HFF-Myc (cell line): ENCODE measurements around the gene GPR37.

Experiments used
- DNase-seq: peaks from one replicate; pipeline ENCODE4 v3.0.0-alpha.2; 2011; ENCODE audit warnings: low read depth; ENCODE audit errors: extremely low read depth
- H3K4me3 ChIP-seq: replicated peaks from 2 replicates; pipeline ENCODE4 v1.5.1; 2011; ENCODE audit warnings: low read depth, mild to moderate bottlenecking, control low read depth, low read length
- TF ChIP-seq, protein P1 (sequence below): IDR thresholded peaks from 2 replicates; pipeline ENCODE4 v1.5.1; 2012; ENCODE audit warnings: mild to moderate bottlenecking, low read depth, low read length, control low read depth; ENCODE audit errors: missing control alignments

Gene GPR37

DNA sequence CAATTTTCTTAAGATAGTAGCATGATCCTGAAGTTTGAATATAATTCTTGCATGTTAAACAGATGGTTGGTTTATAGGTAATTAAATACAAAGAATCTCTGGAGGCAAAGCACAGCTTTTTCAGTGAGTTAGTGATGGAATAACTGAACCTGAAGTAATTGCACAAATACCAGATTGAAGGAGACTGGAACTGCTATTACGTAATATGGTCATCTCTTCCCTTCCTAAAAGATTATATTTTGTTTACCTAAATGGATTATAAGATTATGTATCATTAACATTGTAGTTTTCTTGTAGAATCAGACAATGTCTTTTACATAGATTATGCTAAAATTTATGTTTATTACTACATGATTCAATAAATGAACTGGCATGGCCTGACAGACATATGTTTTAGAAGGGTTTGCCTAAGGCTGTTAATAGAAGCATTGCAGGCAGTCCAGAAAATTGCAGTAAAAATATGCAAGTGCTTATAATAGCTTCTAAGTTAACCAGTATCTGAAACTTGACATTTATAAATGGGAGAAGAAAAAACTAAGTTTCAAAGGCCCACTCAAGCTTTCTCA is 35.8 kb upstream of the GPR37 start:
- H3K4me3 ChIP-seq: no peak overlapping the region
- TF ChIP-seq, protein P1, sequence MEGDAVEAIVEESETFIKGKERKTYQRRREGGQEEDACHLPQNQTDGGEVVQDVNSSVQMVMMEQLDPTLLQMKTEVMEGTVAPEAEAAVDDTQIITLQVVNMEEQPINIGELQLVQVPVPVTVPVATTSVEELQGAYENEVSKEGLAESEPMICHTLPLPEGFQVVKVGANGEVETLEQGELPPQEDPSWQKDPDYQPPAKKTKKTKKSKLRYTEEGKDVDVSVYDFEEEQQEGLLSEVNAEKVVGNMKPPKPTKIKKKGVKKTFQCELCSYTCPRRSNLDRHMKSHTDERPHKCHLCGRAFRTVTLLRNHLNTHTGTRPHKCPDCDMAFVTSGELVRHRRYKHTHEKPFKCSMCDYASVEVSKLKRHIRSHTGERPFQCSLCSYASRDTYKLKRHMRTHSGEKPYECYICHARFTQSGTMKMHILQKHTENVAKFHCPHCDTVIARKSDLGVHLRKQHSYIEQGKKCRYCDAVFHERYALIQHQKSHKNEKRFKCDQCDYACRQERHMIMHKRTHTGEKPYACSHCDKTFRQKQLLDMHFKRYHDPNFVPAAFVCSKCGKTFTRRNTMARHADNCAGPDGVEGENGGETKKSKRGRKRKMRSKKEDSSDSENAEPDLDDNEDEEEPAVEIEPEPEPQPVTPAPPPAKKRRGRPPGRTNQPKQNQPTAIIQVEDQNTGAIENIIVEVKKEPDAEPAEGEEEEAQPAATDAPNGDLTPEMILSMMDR: no peak
- no peak for DNase-seq

DNA sequence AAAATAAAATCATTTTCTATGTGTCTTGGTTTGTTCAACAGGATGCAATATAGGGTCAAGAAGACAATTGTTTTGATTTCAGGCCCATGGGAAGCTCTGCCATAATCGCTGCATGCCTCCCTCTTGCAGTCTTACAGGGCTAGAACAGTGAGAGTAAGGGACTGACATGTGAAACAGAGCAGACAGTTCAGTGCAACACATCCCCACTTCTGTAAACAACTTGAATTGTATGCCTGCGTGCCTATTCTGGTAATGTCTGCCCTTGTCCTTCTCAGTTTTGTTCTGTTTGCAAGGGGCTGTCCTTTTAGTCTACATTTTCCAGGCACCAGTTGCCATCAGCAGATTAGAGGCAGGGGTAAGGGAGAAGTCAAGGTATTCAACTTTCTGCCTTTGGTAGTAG is 34.8 kb upstream of the GPR37 start:
- no peak for DNase-seq

DNA sequence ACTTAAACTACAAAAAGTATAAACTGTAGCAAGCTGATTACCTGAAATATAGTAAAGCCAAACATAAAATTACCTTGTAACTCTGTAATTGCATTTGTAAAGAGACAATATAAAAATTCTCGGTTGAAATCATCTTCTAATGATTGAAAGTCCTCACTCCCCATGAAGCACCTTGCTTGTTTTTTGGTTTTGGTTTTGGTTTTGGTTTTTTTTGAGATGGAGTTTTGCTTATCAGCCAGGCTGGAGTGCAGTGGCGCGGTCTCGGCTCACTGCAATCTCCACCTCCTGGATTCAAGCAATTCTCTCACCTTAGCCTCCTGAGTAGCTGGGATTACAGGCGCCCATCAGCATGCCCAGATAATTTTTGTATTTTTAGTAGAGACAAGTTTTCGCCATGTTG is 33.9 kb upstream of the GPR37 start:
- H3K4me3 ChIP-seq: no peak overlapping the region
- no peak for DNase-seq
- TF ChIP-seq, protein P1: no peak

More for the DNA sequence above, 34.8 kb upstream of the GPR37 start:
- TF ChIP-seq, protein P1: no peak
- H3K4me3 ChIP-seq: no peak overlapping the region

DNA sequence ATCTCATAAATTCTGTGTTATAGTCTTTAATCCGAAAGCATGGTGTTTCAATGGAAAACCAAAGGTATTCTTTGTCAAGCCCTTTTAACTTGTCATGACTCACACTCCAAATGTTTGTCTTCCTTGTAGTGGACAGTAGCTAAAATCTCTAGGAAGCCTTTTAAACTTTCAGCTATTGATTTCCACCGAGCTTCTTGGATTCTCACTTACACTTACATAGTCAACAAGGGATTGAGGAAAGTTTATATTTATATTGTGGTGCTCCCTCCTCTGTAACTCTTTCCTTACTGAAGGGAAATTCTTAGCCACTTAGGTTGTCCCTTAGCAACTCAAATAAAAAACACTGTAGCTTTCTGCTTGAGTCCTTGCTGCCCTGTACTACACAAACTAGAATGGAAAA is 31.2 kb upstream of the GPR37 start:
- TF ChIP-seq, protein P1: no peak
- H3K4me3 ChIP-seq: no peak overlapping the region
- no peak for DNase-seq

DNA sequence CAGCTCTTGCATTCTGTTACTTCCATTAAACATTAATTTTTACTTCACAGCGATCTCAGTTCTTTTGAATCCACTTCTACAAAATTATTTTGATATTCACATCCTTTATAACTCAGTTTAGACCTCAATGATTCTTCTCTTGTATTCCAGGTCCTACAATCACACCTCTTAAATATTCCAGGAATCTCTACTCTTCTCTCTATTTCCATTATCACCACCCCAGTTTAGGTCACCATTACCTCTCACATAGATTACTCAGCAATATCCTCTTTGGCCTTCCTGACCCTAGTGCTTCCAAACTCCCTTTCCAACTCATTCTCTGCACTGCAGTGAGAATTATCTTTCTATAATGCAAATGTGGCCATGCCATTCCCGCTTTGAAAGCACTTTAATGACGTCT is 27.1 kb upstream of the GPR37 start:
- DNase-seq: no peak
- H3K4me3 ChIP-seq: no peak overlapping the region
- TF ChIP-seq, protein P1: no peak

DNA sequence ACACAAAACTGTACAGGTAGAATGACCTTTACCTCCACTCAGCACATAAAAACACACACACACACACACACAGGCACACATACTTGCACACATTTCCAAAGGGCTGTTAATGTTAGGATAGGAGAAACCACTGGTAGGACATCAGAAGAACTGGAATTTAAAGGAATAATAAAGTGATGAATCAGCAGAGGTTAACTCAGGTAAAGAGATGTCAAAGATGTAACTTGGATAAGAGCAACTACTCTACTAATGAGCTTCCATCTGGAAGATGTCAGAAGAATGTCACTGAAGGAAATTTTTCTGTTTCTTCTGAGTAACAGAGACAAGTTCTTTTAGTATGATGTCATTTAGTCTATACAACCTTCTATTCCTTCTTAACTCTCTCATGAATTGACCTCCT is 26.4 kb upstream of the GPR37 start:
- H3K4me3 ChIP-seq: no peak overlapping the region
- TF ChIP-seq, protein P1: no peak
- DNase-seq: no peak

DNA sequence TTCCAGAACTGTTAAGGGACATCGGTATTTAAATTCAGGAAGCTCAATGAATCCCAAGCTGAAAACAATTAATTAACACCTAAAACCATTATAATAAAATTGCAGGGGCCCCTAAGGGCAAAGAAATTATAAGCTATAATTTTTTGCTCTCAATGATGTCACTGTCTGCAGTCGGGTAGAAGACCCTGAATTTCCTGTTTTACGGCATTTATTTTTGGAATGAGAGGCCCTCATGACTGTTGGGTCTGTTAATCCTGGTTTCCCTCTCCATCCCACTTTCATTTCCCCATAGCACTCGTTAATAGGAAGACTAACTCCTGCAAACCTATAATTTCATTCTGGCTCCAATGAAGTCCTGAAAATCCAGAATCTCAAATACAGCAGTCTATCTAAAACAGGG is 25.8 kb upstream of the GPR37 start:
- TF ChIP-seq, protein P1: no peak
- H3K4me3 ChIP-seq: no peak overlapping the region

More for the DNA sequence above, 25.8 kb upstream of the GPR37 start:
- no peak for DNase-seq
